ENCODE measurements around the gene LAMA2.

Gene LAMA2

GRCh38 chr6:129188795-129189194, 305.9 kb downstream of the LAMA2 start:
- DNase-seq, result no peak

DNA sequence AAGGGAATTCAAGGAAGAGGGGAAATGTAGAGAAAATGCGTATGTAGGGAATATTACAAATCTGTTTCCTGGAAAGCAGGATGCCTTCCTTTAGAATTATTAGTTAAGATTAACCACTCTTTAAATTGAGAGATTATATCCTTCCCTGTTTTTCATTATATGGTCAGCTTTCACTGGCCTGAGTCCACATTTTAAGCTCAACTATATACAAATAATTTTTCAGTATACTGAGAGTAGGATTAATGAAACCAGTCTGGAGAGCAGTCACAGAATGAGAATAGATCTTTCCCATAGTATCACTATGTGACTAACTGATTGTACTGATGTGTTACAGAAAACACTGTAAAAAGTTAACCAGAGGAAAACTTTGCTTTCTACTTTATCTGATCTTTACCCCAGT, 306.3 kb downstream of the LAMA2 start:
- DNase-seq, result no peak

DNA sequence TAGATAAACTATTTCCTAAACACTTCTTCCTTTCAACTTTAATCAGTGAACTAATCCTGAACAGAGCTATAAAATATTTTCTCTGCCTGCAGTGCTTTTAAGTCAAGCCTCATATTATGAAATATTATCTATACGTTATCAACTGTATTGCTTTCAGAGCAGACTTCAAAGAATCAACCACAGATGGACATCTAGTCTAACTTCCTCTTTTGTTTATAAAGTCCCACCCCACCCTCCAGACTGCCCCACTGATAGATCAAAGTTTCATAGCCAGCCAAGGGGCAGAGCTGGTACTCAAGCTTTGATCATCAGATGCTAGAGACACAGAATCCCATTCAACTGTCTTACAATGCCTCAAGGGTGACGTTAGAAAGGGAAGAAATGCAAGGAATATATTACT, 308.3 kb downstream of the LAMA2 start:
- no peak for DNase-seq

- DNase-seq, result no peak
These were observed 309.6 kb downstream of the LAMA2 start for GRCh38 chr6:129192458-129192989.

DNA sequence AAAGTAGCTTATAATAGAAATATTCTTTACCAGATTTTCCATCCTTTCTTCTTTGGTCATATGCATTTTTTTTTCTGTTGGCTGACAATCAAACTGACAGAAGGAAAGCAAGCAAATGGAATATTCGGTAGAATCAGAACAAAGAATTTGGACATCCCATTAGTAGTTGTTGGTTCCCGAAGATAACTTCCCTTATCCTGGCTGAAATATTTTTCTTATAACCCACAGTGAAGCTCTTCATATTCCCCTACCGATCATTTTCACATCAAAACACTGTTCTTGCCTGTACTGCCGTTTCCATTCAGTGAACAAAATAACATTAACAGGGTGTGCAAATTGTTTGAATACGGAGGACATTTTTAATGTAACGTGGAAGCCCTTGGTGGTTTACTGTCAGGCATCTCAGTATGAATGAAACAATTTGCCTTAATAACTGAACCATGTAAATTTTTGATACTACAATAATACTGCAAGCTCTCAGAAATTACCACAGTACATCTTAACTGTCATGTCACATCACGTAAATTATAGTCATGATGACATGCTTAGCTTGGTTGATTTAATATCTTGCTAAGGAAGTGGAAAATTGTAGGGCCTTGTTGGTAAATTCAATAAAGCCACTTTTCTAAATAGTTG, 311.5 kb downstream of the LAMA2 start:
- DNase-seq, result no peak

- DNase-seq, result no peak
These were observed 312.2 kb downstream of the LAMA2 start for GRCh38 chr6:129195161-129195560.

GRCh38 chr6:129195643-129196042, 312.7 kb downstream of the LAMA2 start:
- DNase-seq, result no peak

DNA sequence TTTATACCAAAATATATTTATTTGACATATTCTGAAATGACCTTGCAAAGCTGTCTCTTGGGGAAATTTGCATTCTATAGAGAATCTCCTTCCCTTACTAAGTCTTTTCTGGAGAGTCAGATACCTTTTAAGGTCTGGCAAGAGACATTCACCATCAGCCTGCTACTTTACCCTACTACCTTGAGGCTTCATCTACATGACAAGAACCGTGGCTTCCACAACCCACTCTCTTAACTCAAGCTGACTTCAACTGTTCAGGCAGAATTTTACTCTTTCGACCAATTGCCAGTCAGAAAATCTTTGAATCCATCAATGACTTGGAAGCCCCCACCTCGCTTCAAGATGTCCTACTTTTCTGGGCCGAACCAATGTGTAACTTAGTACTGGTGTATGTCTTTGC, 314.2 kb downstream of the LAMA2 start:
- DNase-seq, result no peak

GRCh38 chr6:129200151-129200550, 317.2 kb downstream of the LAMA2 start:
- DNase-seq, result no peak

GRCh38 chr6:129203190-129203900, 320.4 kb downstream of the LAMA2 start:
- DNase-seq, result no peak

GRCh38 chr6:129206821-129207220, 323.9 kb downstream of the LAMA2 start:
- DNase-seq, result no peak

- DNase-seq, result no peak
These were observed 324.9 kb downstream of the LAMA2 start for GRCh38 chr6:129207832-129208231.

DNA sequence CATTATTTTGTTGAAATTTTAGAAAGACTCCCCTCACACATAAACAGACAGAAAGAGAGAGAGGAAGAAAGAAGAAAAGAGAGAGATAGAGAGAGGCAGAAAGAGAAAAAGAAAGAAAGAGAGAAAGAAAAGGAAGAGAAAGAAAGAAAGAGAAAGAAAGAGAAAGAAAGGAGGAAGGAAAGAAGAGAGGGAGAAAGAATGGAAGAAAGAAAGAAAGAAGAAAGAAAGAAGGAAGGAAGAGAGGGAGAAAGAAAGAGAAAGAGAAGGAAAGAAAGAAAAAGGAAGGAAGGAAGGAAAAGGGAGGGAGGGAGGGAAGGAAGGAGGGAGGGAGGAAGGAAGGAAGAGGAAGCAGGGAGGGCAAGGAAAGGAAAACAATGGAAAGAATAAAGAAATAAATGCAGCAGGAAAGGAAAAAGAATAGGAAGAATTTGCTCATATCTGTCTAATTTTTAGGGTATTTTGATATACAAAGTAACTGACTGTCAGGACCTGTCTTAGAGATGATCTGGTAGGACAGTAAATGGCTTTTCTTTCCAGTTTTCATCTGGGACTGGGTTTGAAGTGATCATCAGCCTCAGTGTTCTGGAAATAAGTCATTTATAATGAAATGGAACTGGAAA, 325.6 kb downstream of the LAMA2 start:
- no peak for DNase-seq

DNA sequence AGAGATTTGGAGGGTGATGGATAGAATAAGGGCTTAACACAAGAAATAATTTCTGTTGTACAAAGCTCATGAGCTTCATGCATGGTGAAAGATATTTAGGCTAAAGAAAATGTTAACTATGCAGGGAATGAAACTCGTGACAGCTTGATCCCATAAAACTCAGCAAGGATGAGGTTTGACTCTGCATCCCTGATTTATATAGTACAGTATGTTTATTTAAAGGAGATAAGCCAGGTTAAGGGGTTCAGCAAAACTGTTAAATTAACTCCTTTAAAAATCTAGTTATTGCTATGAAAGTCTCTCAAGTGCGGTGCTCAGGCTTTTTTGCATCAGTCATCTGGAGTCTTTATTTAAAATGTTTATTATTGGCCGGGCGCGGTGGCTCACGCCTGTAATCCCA, 326.4 kb downstream of the LAMA2 start:
- no peak for DNase-seq

- DNase-seq, result no peak
These were observed 327.7 kb downstream of the LAMA2 start for GRCh38 chr6:129210684-129211083.

- no peak for DNase-seq
These were observed 328.7 kb downstream of the LAMA2 start for GRCh38 chr6:129211626-129212025.

DNA sequence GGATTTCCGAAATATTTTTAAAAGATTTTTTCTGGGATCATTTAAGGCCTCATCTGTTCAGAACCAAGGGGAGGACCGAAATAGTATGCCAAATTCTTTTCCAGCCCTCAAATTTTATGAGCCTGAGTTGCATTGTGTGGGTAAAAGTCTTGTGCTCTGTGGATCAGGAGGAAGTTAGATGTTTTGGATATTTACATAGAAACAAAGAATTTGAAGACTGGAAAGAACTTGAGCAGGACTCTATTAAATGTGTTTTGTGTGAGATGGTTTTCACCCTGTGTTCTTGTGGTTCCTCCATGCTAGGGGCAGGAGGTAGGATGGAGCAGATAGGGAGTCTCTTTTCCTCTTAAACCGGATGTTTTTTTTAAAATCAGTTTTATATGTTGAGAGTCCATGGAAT, 329.1 kb downstream of the LAMA2 start:
- no peak for DNase-seq

- DNase-seq, result no peak
These were observed 332.3 kb downstream of the LAMA2 start for GRCh38 chr6:129215246-129215645.

- no peak for DNase-seq
These were observed 333.1 kb downstream of the LAMA2 start for GRCh38 chr6:129215916-129216520.

- DNase-seq, result no peak
These were observed 334.8 kb downstream of the LAMA2 start for GRCh38 chr6:129217701-129218100.

DNA sequence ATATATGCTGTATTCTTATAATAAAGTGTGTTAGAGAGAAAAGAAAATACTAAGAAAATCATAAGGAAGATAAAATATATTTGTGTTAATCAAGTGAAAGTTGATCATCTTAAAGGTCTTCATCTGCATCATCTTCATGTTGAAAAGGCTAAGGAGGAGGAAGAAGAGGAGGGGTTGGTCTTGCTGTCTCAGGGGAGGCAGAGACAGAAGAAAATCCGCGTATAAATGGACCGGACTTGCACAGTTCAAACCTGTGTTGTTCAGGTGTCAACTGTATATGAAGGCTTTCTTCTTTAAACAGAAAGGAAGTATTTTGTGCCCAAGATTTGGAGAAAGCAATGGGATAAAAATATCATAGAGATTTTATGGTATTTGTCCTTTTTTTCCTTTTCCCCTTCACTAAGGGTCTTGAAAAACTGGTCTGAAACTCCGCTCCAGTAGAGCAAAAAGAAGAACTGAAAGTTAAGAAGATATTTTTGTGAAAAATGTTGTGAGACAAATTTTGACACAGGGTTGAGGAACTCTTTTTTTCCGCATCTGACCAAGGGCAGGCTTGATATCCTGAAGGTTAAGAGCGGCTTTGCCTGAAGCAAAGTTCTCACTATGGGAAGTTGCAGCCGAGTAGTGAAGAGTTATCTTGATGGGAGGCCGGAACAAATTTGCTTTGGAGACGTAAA, 350.7 kb downstream of the LAMA2 start:
- no peak for DNase-seq

- DNase-seq, result no peak
These were observed 352.4 kb downstream of the LAMA2 start for GRCh38 chr6:129235167-129236000.
